Esophagus muscularis mucosa (tissue), 4 donors: ENCODE results near the gene ADAT2. TPM values are rescaled to one million over a fixed set of nuclear protein-coding genes. Genes with fewer than 3 reads are reported as not detected.

ENCODE experiments used
- DNase-seq: peaks from one replicate; pipeline ENCODE4 v3.0.0-alpha.2; 2017; ENCODE audit errors: extremely low spot score
- H3K27ac ChIP-seq, 4 donors: fragments of 200-600 bp; sonication (generic); replicated peaks in 1 of 4; 1 replicate in 3 of 4; 2 replicates in 1 of 4; pipeline ENCODE4 v1.5.1; 2016 to 2019; ENCODE audit warnings: mild to moderate bottlenecking in 1 of 4
- H3K27me3 ChIP-seq, 4 donors: fragments of 200-600 bp; sonication (generic); one replicate each; pipeline versions ENCODE4 v1.5.1 to v1.6.0; 2016 to 2019
- H3K36me3 ChIP-seq, 4 donors: fragments of 200-600 bp; sonication (generic); one replicate each; pipeline ENCODE4 v1.5.1; 2016 to 2019
- H3K4me1 ChIP-seq, 4 donors: fragments of 200-600 bp; sonication (generic); one replicate each; pipeline ENCODE4 v1.5.1; 2016 to 2019
- H3K4me3 ChIP-seq, 4 donors: fragments of 200-600 bp; sonication (generic); 1 replicate in 2 of 4; 2 replicates in 2 of 4; pipeline ENCODE4 v1.5.1; 2016 to 2019; ENCODE audit warnings: mild to moderate bottlenecking in 4 of 4, moderate library complexity in 1 of 4
- H3K9me3 ChIP-seq, 4 donors: fragments of 200-600 bp; sonication (generic); 1 replicate in 3 of 4; 2 replicates in 1 of 4; pipeline ENCODE4 v1.5.1; 2016 to 2019
- CTCF ChIP-seq, 3 experiments: fragments of 200-600 bp in 2 of 3; fragments of 450-650 bp in 1 of 3; sonication (generic) in 2 of 3; IDR thresholded peaks; one replicate each; pipeline ENCODE4 v1.5.1; 2017 to 2019; ENCODE audit warnings: antibody characterized with exemption in 3 of 3, mild to moderate bottlenecking in 2 of 3, moderate library complexity in 1 of 3
- EP300 ChIP-seq: sonication (generic); formaldehyde crosslinking; IDR thresholded peaks from one replicate; pipeline ENCODE4 v1.6.1; 2017; ENCODE audit warnings: antibody characterized with exemption
- POLR2A ChIP-seq: fragments of 450-650 bp; IDR thresholded peaks from one replicate; pipeline ENCODE4 v1.6.1; 2017; ENCODE audit warnings: antibody characterized with exemption, moderate library complexity, mild to moderate bottlenecking, low read depth
- POLR2AphosphoS5 ChIP-seq, 2 donors: sonication (generic); formaldehyde crosslinking; IDR thresholded peaks; one replicate each; pipeline ENCODE4 v1.6.1; 2017; ENCODE audit warnings: antibody characterized with exemption in 2 of 2
- WGBS: methylation state at CpG from one replicate; pipeline ENCODE4 v1.1.5; 2018; 5-methylcytosine and 5-hydroxymethylcytosine counted together
- intact Hi-C: fragments of 100-400 bp; cut with DNase I; formaldehyde crosslinking; loops from one replicate; pipeline ENCODE4 v1.15.1; 2023
- total RNA-seq, 4 donors: library from RNA; depleted of rRNA; stranded (reverse); fragments of >200 nt; gene quantifications; one replicate each; pipeline versions ENCODE4 v1.1.0 to v1.2.1, GENCODE V29; 2016

ADAT2 gene
- total RNA-seq: 1 to 10 TPM; 2.4 to 4.0 (median 3.2) TPM

GRCh38 chr6:143450453-143451371 lies at the start of gene ADAT2, which contains the start of gene PEX3:
Gene ADAT2, minus strand, starts transcription at chr6:143450695. Its CDS starts 37 bp downstream, at chr6:143450658.
Gene PEX3, plus strand, starts transcription at chr6:143450805. Its CDS starts 238 bp downstream, at chr6:143451043.
- Histone ChIP-seq H3K27ac (peak within 1 kb of the TSS; percentile 67 to 82 (median 72)), H3K4me3 (peak within 1 kb of the TSS; percentile 62 to 88 (median 75)), H3K9me3 (no peaks in the 10 kb centered on the region), H3K4me1 (peaks cover 17 to 41% (median 40%) of the 10 kb centered on the region in 4 donors), H3K36me3 (peaks cover 0 to 5% (median 0%) of the 10 kb centered on the region in 4 donors), H3K27me3 (no peaks in the 10 kb centered on the region)
- intact Hi-C loops: loop anchor here (5.0 kb wide), 1 partner anchor 388 kb away; the partner anchor contains the start of gene AIG1
- no peak for TF ChIP-seq POLR2A
- TF ChIP-seq CTCF (IDR thresholded peaks at IDR 0.05): peak in 1 of 3 experiments; percentile 18
- no peak for TF ChIP-seq EP300
- peak; percentile 92 to 94 for TF ChIP-seq POLR2AphosphoS5 (IDR thresholded peaks at IDR 0.05)
- WGBS: under 1% methylated on average over 54 of the region's 56 CpGs
- DNase-seq: peak; percentile 97

- Histone ChIP-seq H3K27me3 (no peaks in the 10 kb centered on the region), H3K36me3 (peaks cover 4 to 90% (median 80%) of the 10 kb centered on the region in 4 donors), H3K4me3 (no peak overlapping the region), H3K9me3 (no peaks in the 10 kb centered on the region), H3K4me1 (no peaks in the 10 kb centered on the region), H3K27ac (no peak overlapping the region)
- no peak for TF ChIP-seq CTCF (IDR thresholded peaks at IDR 0.05)
- TF ChIP-seq EP300: no peak
- TF ChIP-seq POLR2AphosphoS5 (IDR thresholded peaks at IDR 0.05): no peak
- TF ChIP-seq POLR2A: no peak
- 86% methylated on average over 4 of the region's 4 CpGs for WGBS
- intact Hi-C loops: no loop called here
- no peak for DNase-seq
These were observed 47.9 kb upstream of the ADAT2 start for GRCh38 chr6:143498428-143498827.

GRCh38 chr6:143496974-143497373 lies 46.5 kb upstream of the ADAT2 start:
- 100% methylated on average over 1 of the region's 1 CpG for WGBS
- intact Hi-C loops: no loop called here
- H3K4me3 ChIP-seq: no peak overlapping the region
- H3K27ac ChIP-seq: no peak overlapping the region
- TF ChIP-seq CTCF (IDR thresholded peaks at IDR 0.05): no peak
- TF ChIP-seq EP300: no peak
- TF ChIP-seq POLR2A: no peak
- no peak for TF ChIP-seq POLR2AphosphoS5 (IDR thresholded peaks at IDR 0.05)
- H3K9me3 ChIP-seq: no peaks in the 10 kb centered on the region
- no peaks in the 10 kb centered on the region for H3K27me3 ChIP-seq
- no peak for DNase-seq
- peaks cover 4 to 83% (median 72%) of the 10 kb centered on the region in 4 donors for H3K36me3 ChIP-seq
- H3K4me1 ChIP-seq: no peaks in the 10 kb centered on the region

- H3K27ac ChIP-seq: no peak overlapping the region
- H3K4me1 ChIP-seq: no peaks in the 10 kb centered on the region
- no peak overlapping the region for H3K4me3 ChIP-seq
- no peak for DNase-seq
- no peaks in the 10 kb centered on the region for H3K9me3 ChIP-seq
- peaks cover 0 to 37% (median 21%) of the 10 kb centered on the region in 4 donors for H3K36me3 ChIP-seq
- TF ChIP-seq POLR2A (no peak), CTCF (IDR thresholded peaks at IDR 0.05) (no peak), POLR2AphosphoS5 (IDR thresholded peaks at IDR 0.05) (no peak), EP300 (no peak)
- H3K27me3 ChIP-seq: no peaks in the 10 kb centered on the region
- intact Hi-C loops: no loop called here
- WGBS: 93% methylated on average over 7 of the region's 8 CpGs
These were observed 40.3 kb upstream of the ADAT2 start for GRCh38 chr6:143490775-143491174.
